CD4-positive, alpha-beta memory T cell (primary cell): ENCODE results near the gene FOSB. TPM values are rescaled to one million over a fixed set of nuclear protein-coding genes. Genes with fewer than 3 reads are reported as not detected.

Experiments
- CTCF ChIA-PET: fragments of 350-600 bp; sonication (Branson Sonifier 250); formaldehyde crosslinking; loops from one replicate; lab custom pipeline; 2021; ENCODE audit warnings: inconsistent platforms; ENCODE audit not compliant: partially characterized antibody; lab: Charles Lee
- POLR2A ChIA-PET: fragments of 350-600 bp; sonication (Branson Sonifier 250); formaldehyde crosslinking; loops from one replicate; lab custom pipeline; 2021; ENCODE audit not compliant: partially characterized antibody; lab: Charles Lee
- DNase-seq, 5 donors: peaks; one replicate each; pipeline versions ENCODE4 v3.0.0 to v3.0.0-alpha.2; 2020 to 2022; ENCODE audit warnings: mixed read lengths in 1 of 5
- H3K27ac ChIP-seq: one replicate; pipeline ENCODE4 v1.7.0; 2013; ENCODE audit warnings: low read depth, low read length
- H3K27me3 ChIP-seq: 2 replicates; pipeline ENCODE4 v1.7.0; 2013; ENCODE audit warnings: mild to moderate bottlenecking, low read length, moderate library complexity; ENCODE audit not compliant: insufficient read depth
- H3K36me3 ChIP-seq: 2 replicates; pipeline ENCODE4 v1.7.0; 2013; ENCODE audit warnings: mild to moderate bottlenecking, low read length, moderate library complexity; ENCODE audit not compliant: insufficient read depth
- H3K4me1 ChIP-seq: 2 replicates; pipeline ENCODE4 v1.7.0; 2013; ENCODE audit warnings: mild to moderate bottlenecking, low read length, moderate library complexity; ENCODE audit not compliant: insufficient read depth
- H3K4me3 ChIP-seq, 2 donors: one replicate each; pipeline ENCODE4 v1.7.0; 2013; ENCODE audit warnings: low read length in 2 of 2, mild to moderate bottlenecking in 1 of 2
- H3K9me3 ChIP-seq, 2 donors: one replicate each; pipeline ENCODE4 v1.7.0; 2013; ENCODE audit warnings: low read length in 2 of 2, control low read depth in 1 of 2; ENCODE audit not compliant: control insufficient read depth in 1 of 2
- H3K27ac Mint-ChIP-seq, 7 donors: one replicate each; pipeline ENCODE4 v1.8.0; 2020 to 2021; ENCODE audit warnings: mixed read lengths in 7 of 7, mild to moderate bottlenecking in 6 of 7, inconsistent platforms in 3 of 7, moderate library complexity in 3 of 7
- H3K27me3 Mint-ChIP-seq, 2 donors: one replicate each; pipeline ENCODE4 v1.8.0; 2020 to 2021; ENCODE audit warnings: mixed read lengths in 2 of 2
- H3K36me3 Mint-ChIP-seq, 2 donors: one replicate each; pipeline ENCODE4 v1.8.0; 2020 to 2021; ENCODE audit warnings: mixed read lengths in 2 of 2, inconsistent platforms in 1 of 2, mild to moderate bottlenecking in 1 of 2
- H3K4me1 Mint-ChIP-seq, 4 donors: one replicate each; pipeline ENCODE4 v1.8.0; 2020 to 2021; ENCODE audit warnings: mixed read lengths in 4 of 4, mild to moderate bottlenecking in 1 of 4
- H3K4me3 Mint-ChIP-seq, 8 donors: one replicate each; pipeline ENCODE4 v1.8.0; 2020 to 2021; ENCODE audit warnings: mixed read lengths in 8 of 8, mild to moderate bottlenecking in 7 of 8, moderate library complexity in 6 of 8, inconsistent platforms in 3 of 8
- H3K9me3 Mint-ChIP-seq, 8 donors: one replicate each; pipeline ENCODE4 v1.8.0; 2020 to 2021; ENCODE audit warnings: mixed read lengths in 8 of 8, mild to moderate bottlenecking in 5 of 8, inconsistent platforms in 3 of 8, moderate library complexity in 1 of 8
- intact Hi-C: fragments of 100-400 bp; cut with micrococcal nuclease; formaldehyde crosslinking; loops from one replicate; pipeline ENCODE4 v1.15.1; 2023
- polyA plus RNA-seq, 2 donors: library from polyadenylated mRNA; unstranded; fragments of 300-500 nt; fragmentation: Illumina TruSeq; gene quantifications; one replicate each; pipeline ENCODE4 v1.2.3, GENCODE V29; 2021
- total RNA-seq, 2 experiments: library from RNA; stranded (reverse); gene quantifications; one replicate each; pipeline ENCODE4 v1.2.3, GENCODE V29; 2021

The FOSB gene
- total and polyA plus RNA-seq, 4 experiments from 2014 or later: 4.2 to 17.1 (median 8.6) TPM

DNA sequence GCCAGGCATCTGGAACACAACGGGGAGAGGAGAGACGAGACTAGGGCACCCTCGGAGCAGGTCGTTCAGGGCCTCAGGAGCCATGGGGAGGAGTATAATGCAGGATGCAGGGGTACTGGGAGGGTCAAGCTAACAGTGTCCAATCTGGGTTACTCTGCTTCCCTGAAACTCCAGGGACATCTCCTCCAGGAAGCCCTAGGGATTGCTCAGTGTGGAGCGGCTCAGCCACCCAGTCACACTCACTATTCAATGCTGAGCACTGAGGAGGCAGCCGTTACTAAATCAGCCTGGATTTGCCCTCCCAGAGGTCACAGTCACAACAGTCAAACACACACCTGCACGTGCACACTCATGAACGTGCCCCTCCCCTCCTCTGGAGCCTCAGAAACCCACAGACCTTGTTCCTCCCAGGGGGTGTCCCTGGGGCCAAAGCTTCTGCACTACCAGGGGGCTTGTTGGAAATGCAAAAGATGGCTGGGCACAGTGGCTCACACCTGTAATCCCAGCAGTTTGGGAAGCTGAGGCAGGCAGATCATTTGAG, 6.9 kb upstream of the FOSB start:
- Mint-ChIP-seq H3K27me3 (no peaks in the 10 kb centered on the region), H3K9me3 (no peaks in the 10 kb centered on the region), H3K4me1 (peaks cover 3 to 14% (median 8%) of the 10 kb centered on the region in 4 donors), H3K4me3 (no peak overlapping the region), H3K27ac (no peak overlapping the region), H3K36me3 (peaks cover 0 to 1% of the 10 kb centered on the region in 2 donors)
- no peaks in the 10 kb centered on the region for H3K36me3 ChIP-seq
- no peaks in the 10 kb centered on the region for H3K9me3 ChIP-seq
- intact Hi-C loops: no loop called here
- CTCF ChIA-PET: interaction anchor here (2.0 to 2.4 kb wide), 2 partner anchors 17 to 22 kb away, joined by 7 to 9 read pairs; no protein-coding TSS in a partner anchor
- H3K27ac ChIP-seq: no peak overlapping the region
- no peaks in the 10 kb centered on the region for H3K27me3 ChIP-seq
- no peak for DNase-seq
- H3K4me3 ChIP-seq: no peak overlapping the region
- POLR2A ChIA-PET: interaction anchor here (1.4 to 1.7 kb wide), 2 partner anchors 8 to 10 kb away, joined by 3 to 8 read pairs; no protein-coding TSS in a partner anchor
- H3K4me1 ChIP-seq: peaks cover 10% of the 10 kb centered on the region

DNA sequence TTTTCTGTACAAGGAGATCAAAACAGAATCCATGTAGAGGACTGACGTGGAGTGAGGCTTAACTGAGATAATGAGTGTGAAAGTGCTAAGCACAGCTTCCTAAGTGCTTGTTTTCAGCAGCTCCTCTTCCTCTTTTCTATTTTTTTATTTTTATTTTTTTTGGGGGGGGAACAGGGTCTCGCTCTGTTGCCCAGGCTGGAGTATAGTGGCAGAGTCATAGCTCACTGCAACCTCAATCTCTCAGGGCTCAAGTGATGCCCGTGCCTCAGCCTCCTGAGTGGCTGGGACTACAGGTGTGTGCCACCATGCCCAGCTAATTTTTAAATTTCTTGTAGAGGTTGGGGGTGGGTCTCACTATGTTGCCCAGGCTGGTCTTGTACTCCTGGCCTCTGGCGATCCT, 5.6 kb upstream of the FOSB start:
- H3K27ac Mint-ChIP-seq: no peak overlapping the region
- Histone ChIP-seq H3K36me3 (no peaks in the 10 kb centered on the region), H3K4me3 (no peak overlapping the region), H3K9me3 (no peaks in the 10 kb centered on the region), H3K27me3 (no peaks in the 10 kb centered on the region), H3K4me1 (peaks cover 3% of the 10 kb centered on the region), H3K27ac (no peak overlapping the region)
- no peaks in the 10 kb centered on the region for H3K36me3 Mint-ChIP-seq
- POLR2A ChIA-PET: interaction anchor here (0.7 kb wide), 1 partner anchor 9 kb away, joined by 3 read pairs; no protein-coding TSS in a partner anchor
- H3K27me3 Mint-ChIP-seq: no peaks in the 10 kb centered on the region
- H3K4me3 Mint-ChIP-seq: no peak overlapping the region
- CTCF ChIA-PET: interaction anchor here (2.0 to 2.4 kb wide), 2 partner anchors 16 to 23 kb away, joined by 7 to 9 read pairs; no protein-coding TSS in a partner anchor
- H3K4me1 Mint-ChIP-seq: peaks cover 2 to 10% (median 3%) of the 10 kb centered on the region in 4 donors
- intact Hi-C loops: no loop called here
- no peak for DNase-seq
- H3K9me3 Mint-ChIP-seq: no peaks in the 10 kb centered on the region

DNA sequence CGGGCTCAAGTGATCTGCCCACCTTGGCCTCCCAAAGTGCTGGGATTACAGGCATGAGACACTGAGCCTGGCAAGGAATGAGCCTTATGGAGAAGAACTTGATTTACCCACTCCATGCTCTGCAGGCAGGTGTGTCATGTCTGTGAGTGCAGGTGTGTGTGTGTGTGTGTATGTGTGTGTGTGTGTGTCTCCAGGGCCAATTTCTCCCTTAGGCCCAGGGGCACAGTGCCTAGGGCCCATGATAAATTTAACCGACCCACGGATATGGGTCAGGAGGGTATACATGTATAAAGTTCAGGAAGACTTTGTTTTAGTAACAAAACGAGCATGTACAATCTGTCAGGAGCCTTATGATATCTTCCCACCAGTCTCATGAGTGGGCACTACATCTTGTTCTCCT, 4.6 kb upstream of the FOSB start:
- no peak overlapping the region for H3K27ac ChIP-seq
- H3K9me3 Mint-ChIP-seq: peaks cover 0 to 7% (median 0%) of the 10 kb centered on the region in 8 donors
- H3K4me1 ChIP-seq: peaks cover 9% of the 10 kb centered on the region
- H3K4me3 Mint-ChIP-seq: no peak overlapping the region
- H3K36me3 ChIP-seq: no peaks in the 10 kb centered on the region
- H3K36me3 Mint-ChIP-seq: peaks cover 0 to 7% of the 10 kb centered on the region in 2 donors
- H3K9me3 ChIP-seq: no peaks in the 10 kb centered on the region
- H3K27ac Mint-ChIP-seq: peak overlapping the region in 1 of 7 donors; percentile 36
- H3K4me1 Mint-ChIP-seq: peaks cover 3 to 15% (median 4%) of the 10 kb centered on the region in 4 donors
- POLR2A ChIA-PET: no interaction called here
- no peaks in the 10 kb centered on the region for H3K27me3 Mint-ChIP-seq
- intact Hi-C loops: no loop called here
- no peak for DNase-seq
- no peaks in the 10 kb centered on the region for H3K27me3 ChIP-seq
- H3K4me3 ChIP-seq: no peak overlapping the region
- CTCF ChIA-PET: interaction anchor here (1.9 kb wide), 1 partner anchor 16 kb away, joined by 9 read pairs; no protein-coding TSS in a partner anchor

DNA sequence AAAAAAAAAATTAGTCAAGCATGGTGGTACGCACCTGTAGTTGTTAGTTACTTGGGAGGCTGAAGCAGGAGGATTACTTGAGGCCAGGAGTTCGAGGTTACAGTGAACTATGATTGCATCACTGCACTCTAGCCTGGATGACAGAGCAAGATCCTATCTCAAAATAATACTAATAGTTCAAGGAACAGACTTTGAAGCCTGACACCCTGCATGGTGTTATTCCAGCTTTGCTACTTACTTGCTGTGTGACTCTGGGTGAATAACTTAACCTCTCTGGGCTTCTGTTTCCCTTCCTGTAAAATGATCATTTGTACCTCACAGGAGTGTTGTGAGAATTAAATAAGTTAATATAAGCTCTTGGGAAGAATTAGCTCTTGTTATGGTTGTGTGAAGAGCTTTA, 3.5 kb upstream of the FOSB start:
- Mint-ChIP-seq H3K27ac (peak overlapping the region in 2 of 7 donors; percentile 25 to 65), H3K27me3 (no peaks in the 10 kb centered on the region), H3K36me3 (peaks cover 0 to 18% of the 10 kb centered on the region in 2 donors), H3K9me3 (peaks cover 0 to 15% (median 0%) of the 10 kb centered on the region in 8 donors), H3K4me3 (no peak overlapping the region), H3K4me1 (peaks cover 4 to 25% (median 5%) of the 10 kb centered on the region in 4 donors)
- ChIA-PET POLR2A (interaction anchor here (8.5 kb wide), 1 partner anchor 14 kb away, joined by 240 read pairs; no protein-coding TSS in a partner anchor), CTCF (interaction anchor here (1.9 kb wide), 1 partner anchor 15 kb away, joined by 9 read pairs; no protein-coding TSS in a partner anchor)
- intact Hi-C loops: no loop called here
- Histone ChIP-seq H3K4me3 (no peak overlapping the region), H3K9me3 (no peaks in the 10 kb centered on the region), H3K27ac (no peak overlapping the region), H3K27me3 (no peaks in the 10 kb centered on the region), H3K36me3 (no peaks in the 10 kb centered on the region), H3K4me1 (peaks cover 16% of the 10 kb centered on the region)
- no peak for DNase-seq

DNA sequence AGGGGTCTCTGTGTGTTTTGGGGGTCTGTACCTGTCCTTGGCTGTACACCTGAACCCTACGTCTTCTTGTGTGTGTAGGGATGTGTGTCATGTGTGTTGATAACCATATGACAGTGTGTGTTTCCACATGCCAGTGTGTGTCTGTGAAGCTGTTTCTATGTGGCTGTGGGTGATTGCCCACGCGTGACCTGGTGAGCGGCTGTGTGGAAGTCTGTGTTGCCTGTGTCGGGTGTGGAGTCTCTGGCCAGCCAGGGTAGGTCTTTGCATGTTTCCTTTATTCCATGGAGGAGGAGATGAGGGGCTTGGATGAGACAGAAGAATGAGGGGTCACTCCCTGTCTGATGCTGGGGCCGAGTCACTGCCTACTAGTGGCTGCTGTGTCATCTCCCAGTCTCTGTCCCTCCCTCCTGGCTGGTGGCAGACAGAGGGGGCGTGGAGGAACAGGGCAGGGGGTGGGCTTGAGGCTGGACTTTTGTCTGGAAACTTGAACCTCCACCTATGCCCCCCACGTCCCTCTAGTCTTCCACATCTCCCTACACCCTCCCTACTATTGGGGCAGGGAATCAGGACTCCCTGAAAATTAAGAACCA, 2.8 kb upstream of the FOSB start:
- no peak overlapping the region for H3K27ac ChIP-seq
- CTCF ChIA-PET: interaction anchor here (1.9 kb wide), 1 partner anchor 14 kb away, joined by 9 read pairs; no protein-coding TSS in a partner anchor
- H3K36me3 ChIP-seq: no peaks in the 10 kb centered on the region
- Mint-ChIP-seq H3K9me3 (peaks cover 0 to 21% (median 0%) of the 10 kb centered on the region in 8 donors), H3K4me3 (no peak overlapping the region), H3K36me3 (peaks cover 0 to 24% of the 10 kb centered on the region in 2 donors), H3K27ac (peak overlapping the region; percentile 13 to 99 (median 54)), H3K27me3 (no peaks in the 10 kb centered on the region), H3K4me1 (peaks cover 5 to 32% (median 10%) of the 10 kb centered on the region in 4 donors)
- H3K9me3 ChIP-seq: no peaks in the 10 kb centered on the region
- DNase-seq: no peak
- intact Hi-C loops: no loop called here
- no peaks in the 10 kb centered on the region for H3K27me3 ChIP-seq
- POLR2A ChIA-PET: interaction anchor here (8.5 kb wide), 1 partner anchor 15 kb away, joined by 240 read pairs; no protein-coding TSS in a partner anchor
- H3K4me1 ChIP-seq: peaks cover 19% of the 10 kb centered on the region
- H3K4me3 ChIP-seq: no peak overlapping the region

DNA sequence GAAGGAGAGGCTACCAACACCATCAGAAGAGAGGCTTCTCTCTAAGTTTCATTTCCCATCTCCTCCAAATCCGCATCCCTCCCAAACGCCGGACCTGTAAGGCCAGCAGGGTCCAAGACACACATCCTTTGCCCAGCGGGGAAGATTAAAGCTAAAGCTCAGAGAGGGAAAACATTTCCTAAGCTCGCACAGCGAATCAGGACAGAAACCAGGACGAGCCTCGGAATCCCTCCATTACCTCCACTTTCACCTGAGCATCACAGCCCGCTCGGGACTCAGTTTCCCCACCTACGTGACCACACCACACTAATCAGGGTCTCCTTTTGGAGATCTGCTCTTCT, 711 bp upstream of the FOSB start:
- Mint-ChIP-seq H3K27me3 (no peaks in the 10 kb centered on the region), H3K4me3 (peak overlapping the region; percentile 78 to 96 (median 94)), H3K27ac (peak overlapping the region; percentile 99 to 100 (median 99)), H3K9me3 (peaks cover 0 to 37% (median 0%) of the 10 kb centered on the region in 8 donors), H3K4me1 (peaks cover 8 to 53% (median 19%) of the 10 kb centered on the region in 4 donors), H3K36me3 (peaks cover 0 to 43% of the 10 kb centered on the region in 2 donors)
- CTCF ChIA-PET: interaction anchor here (1.4 to 5.2 kb wide), 6 partner anchors 10 to 250 kb away, joined by 3 to 65 read pairs (median 30); no protein-coding TSS in a partner anchor
- intact Hi-C loops: loop anchor here (1.0 kb wide), 1 partner anchor 16 kb away; no protein-coding TSS in a partner anchor
- Histone ChIP-seq H3K27ac (peak overlapping the region; percentile 98), H3K4me1 (peaks cover 27% of the 10 kb centered on the region), H3K4me3 (peak overlapping the region; percentile 74 to 100), H3K36me3 (no peaks in the 10 kb centered on the region), H3K9me3 (no peaks in the 10 kb centered on the region), H3K27me3 (no peaks in the 10 kb centered on the region)
- POLR2A ChIA-PET: interaction anchor here (0.7 to 8.5 kb wide), 9 partner anchors 8 to 1255 kb away, joined by 3 to 240 read pairs (median 7); partner anchors contain the start of gene RTN2
- no peak for DNase-seq
